C4-2B (cell line): ENCODE measurements around the gene NCOA7.

Source experiments
- CTCF ChIP-seq: fragments of 450-650 bp; conservative IDR thresholded peaks from 2 replicates; pipeline ENCODE4 v1.5.1; 2017; ENCODE audit warnings: mild to moderate bottlenecking
- ZFX ChIP-seq: fragments of 450-650 bp; IDR thresholded peaks from 2 replicates; pipeline ENCODE4 v1.6.1; 2017

DNA sequence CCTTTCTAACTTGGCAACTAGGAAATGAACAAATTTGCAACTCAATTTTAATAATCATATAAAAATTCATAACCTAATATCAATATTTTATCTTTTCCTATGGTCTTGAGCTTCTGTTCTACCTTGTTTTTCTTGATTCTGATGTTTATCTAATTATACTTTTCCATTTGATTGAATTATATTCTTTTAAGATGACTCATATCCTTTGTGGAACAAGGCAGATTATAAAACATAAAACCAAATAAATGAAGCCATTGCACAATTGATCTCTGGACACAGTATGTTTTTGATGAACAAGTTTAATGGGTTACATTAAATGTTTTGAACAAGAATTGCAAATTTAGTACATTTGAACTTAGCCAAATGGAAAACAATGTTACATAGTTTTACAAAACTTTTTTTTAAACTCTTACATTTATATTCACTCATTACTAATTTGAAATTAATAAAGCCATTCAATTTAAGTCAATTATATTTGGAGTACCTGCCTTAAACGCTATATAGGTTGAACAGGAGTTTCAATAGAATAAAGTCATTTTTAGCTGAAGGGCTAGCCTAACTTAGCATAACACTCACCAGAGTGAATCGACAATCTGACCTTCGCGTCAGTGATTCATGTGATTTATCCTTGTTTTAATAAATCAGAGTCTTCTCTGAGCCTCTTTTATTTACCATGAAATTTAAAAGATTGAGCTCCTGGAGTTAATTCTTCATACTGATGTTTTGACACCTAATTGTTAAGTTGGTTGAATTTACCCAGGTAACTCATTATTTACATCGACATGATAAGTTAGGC, 3.8 kb downstream of the NCOA7 start:
- TF ChIP-seq CTCF = no peak
- TF ChIP-seq ZFX = no peak
